Right ventricle myocardium inferior (tissue), 1 donor: ENCODE results near the gene BTK. TPM values are rescaled to one million over a fixed set of nuclear protein-coding genes. Genes with fewer than 3 reads are reported as not detected.
"Not testable (repeated sequence)": the region's sequence is repeated elsewhere in the genome, so short reads cannot be mapped to it uniquely, and the experiment has no call there.

Experiments used
- ATAC-seq: fragments of 200-7000 bp; cut with Tn5 transposase; one replicate; pipeline ENCODE4 v1.9.1; 2020; ENCODE audit warnings: mild to moderate bottlenecking, moderate library complexity
- DNase-seq: peaks from one replicate; pipeline ENCODE4 v3.0.0; 2021; ENCODE audit errors: missing footprints
- intact Hi-C: fragments of 100-400 bp; cut with DNase I; formaldehyde crosslinking; loops from one replicate; pipeline ENCODE4 v1.11.0; 2022
- total RNA-seq: library from RNA; stranded (reverse); fragmentation: NEBNext Ultra II Directional; extraction: Animal tissue kit (Norgen Biotek cat#: 25700); gene quantifications from one replicate; pipeline ENCODE4 v1.2.1, GENCODE V29; 2021
- donor health status: DM: no; HTN: yes; CAD: no; lungs with severe emphysema.

BTK gene
- total RNA-seq, 1 donor from 2014 or later = 5.4 TPM

GRCh38 chrX:101357166-101357795 is 28.7 kb downstream of the BTK start:
- intact Hi-C loops = no loop called here
- ATAC-seq = no peak
- DNase-seq = no peak

- DNase-seq (no peak), ATAC-seq (no peak)
- intact Hi-C loops = no loop called here
These were observed 36.8 kb downstream of the BTK start for GRCh38 chrX:101349193-101349562.

DNA sequence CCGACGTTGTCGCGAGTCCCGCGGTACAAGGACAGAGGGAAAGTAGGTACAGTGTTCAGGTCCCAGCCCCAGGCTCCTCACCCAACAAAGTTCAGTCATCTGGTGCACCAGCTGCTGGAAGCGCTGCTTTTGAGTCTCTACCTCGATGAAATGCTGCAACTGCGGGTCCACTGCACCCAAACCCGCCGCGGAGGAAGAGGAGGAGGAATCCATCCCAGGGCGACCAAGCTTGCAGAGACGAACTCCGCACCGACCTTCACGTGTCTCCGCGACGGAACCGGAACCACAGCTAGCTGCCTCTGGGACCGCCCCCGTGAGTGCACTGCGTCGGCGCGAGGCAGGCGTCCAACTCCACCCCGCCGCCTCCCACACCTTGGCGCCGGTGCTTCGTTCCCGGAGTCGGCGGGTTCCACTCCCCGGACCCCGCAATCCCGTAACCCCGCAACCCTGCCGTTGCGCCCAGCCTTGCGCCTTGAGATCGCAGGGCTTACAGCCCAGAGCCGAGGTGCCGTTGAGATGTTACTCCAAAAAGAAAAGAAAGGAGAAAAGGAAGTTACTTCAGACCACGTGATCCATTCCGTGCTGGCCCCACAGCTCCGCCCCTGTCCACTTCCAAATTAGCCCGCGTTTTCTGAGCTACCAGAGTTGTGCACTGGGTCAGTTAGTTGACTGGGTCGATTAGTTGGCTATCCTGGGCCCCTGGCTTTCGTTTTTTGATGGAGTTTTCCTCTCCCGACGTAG is 37.4 kb downstream of the BTK start, which contains the start of gene TIMM8A:
Gene TIMM8A, minus strand, starts transcription at position 291 of the 741 bp plus-strand sequence. Its CDS starts 78 bp downstream, at position 213.
- peak; percentile 88 for DNase-seq
- ATAC-seq = peak; percentile 99
- intact Hi-C loops = no loop called here

DNA sequence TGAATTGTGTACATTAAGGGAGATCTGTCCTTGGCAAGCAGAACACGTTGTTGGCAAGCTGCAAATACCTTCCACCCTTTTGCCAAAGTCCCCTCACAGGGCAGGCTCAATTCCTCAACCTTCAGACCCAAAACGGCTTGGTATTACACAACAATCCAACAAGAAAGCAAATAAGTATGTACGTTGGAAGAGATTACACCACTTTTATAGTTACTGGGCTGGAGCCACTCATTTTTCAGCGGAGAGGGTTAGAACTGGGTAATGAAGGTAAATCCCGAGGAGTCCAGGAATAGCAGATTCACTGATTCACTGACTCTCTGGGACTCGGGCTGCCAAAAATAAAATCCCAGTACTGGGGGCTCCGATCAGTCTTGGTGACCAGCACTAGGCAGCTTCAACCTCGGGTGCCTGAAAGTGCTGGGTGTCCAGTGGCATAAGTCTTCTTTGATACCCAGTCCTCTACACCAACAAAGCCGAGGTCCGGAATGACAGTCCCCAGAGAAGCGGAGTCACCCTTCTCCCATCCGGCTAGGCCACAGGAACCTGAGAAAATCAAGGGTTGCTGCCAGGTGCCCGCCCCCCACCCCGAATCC is 38.0 kb downstream of the BTK start:
- intact Hi-C loops = no loop called here
- peak; percentile 5 for ATAC-seq
- no peak for DNase-seq

DNA sequence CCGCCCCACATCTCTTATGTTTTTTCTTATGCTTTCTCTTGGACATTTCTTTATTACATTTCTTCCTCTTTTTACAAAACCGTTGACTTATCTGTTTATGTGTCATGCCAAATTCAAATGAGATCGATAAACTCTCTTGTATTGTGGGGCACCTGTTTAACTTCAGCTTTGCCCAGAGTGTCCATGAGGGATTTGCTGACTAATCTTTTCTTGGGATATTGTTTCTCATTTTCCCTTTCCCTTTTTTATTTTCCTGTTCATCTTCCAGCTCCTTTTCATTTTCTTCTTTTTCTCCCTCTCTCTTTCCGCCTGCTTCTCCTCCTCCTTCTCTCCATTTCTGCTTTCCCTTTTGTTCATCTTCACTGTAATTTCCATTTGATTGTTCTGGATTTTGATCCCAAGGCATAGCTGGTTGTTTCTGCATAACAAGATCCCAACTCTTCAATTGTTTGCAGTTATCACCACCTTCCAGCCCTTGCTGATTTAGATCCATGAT is 48.2 kb downstream of the BTK start:
- ATAC-seq (no peak), DNase-seq (no peak)
- intact Hi-C loops = no loop called here

- intact Hi-C loops = not testable (repeated sequence)
These were observed 51.7 kb downstream of the BTK start for GRCh38 chrX:101334310-101334709.

GRCh38 chrX:101326600-101326999 is 59.4 kb downstream of the BTK start:
- intact Hi-C loops, DNase-seq, ATAC-seq: not testable (repeated sequence)

More at GRCh38 chrX:101334310-101334709, 51.7 kb downstream of the BTK start:
- not testable (repeated sequence) for DNase-seq, ATAC-seq

DNA sequence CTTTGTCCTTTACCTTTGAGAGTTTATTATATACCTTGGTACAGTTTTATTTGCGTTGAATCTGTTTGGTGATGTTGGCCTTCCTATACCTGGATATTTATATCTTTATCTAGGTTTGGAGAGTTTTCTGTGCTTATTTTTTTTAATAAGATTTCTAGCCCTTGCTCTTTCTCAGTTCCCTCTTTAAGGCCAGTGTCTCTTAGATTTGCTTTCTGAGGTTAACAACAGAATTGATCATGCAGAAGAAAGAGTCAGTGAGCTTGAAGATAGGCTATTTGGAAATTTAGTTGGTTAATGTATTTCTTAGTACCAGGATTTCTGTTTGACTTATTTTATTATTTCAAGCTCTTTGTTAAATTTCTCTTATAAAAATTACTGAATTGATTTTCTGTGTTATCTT is 82.2 kb downstream of the BTK start:
- intact Hi-C loops = no loop called here
- ATAC-seq (no peak), DNase-seq (no peak)

Other genes with a start within 250 kb of the BTK start
- not detected for gene DRP2, start 166.4 kb downstream of the BTK start, total RNA-seq
- gene TAF7L, start 94.9 kb downstream of the BTK start, total RNA-seq = not detected
- 20.8 TPM for gene TIMM8A, start 37.4 kb downstream of the BTK start, total RNA-seq
- 78.1 TPM for gene RPL36A, start 4.8 kb upstream of the BTK start, total RNA-seq
- 12.6 TPM for gene GLA, start 21.7 kb upstream of the BTK start, total RNA-seq
- gene HNRNPH2, start 22.0 kb upstream of the BTK start, total RNA-seq = 53.5 TPM
- gene ARMCX4, start 99.3 kb upstream of the BTK start, total RNA-seq = 5.3 TPM
- 29.6 TPM for gene ARMCX1, start 164.4 kb upstream of the BTK start, total RNA-seq
- 23.3 TPM for gene ARMCX6, start 231.8 kb upstream of the BTK start, total RNA-seq
- 52.8 TPM for gene ARMCX3, start 237.0 kb upstream of the BTK start, total RNA-seq